Stimulated activated naive B cell treated with anti-CD40 and anti-IgM and Interleukin-4, amounts not matched to agents 10 μg/mL and 1 μg/mL and 100 μg/mL, for 72 hours (primary cell): ENCODE results near the gene LRRN2.

Source experiments
- ATAC-seq, 2 donors: fragments of 150-1000 bp; cut with Tn5 transposase; replicated peaks; 2 replicates each; pipeline ENCODE4 v1.10.0; 2021; ENCODE audit warnings: moderate library complexity in 1 of 2
- DNase-seq: peaks from one replicate; pipeline ENCODE4 v3.0.0; 2021
- H3K27ac Mint-ChIP-seq: one replicate; pipeline ENCODE4 v1.8.0; 2022; ENCODE audit warnings: mild to moderate bottlenecking, mixed read lengths
- H3K27me3 Mint-ChIP-seq, 2 donors: one replicate each; pipeline ENCODE4 v1.8.0; 2022; ENCODE audit warnings: mixed read lengths in 2 of 2
- H3K36me3 Mint-ChIP-seq, 2 donors: one replicate each; pipeline ENCODE4 v1.8.0; 2022; ENCODE audit warnings: mixed read lengths in 2 of 2, mild to moderate bottlenecking in 1 of 2
- H3K4me1 Mint-ChIP-seq, 2 donors: one replicate each; pipeline ENCODE4 v1.8.0; 2022; ENCODE audit warnings: mixed read lengths in 2 of 2, mild to moderate bottlenecking in 1 of 2
- H3K4me3 Mint-ChIP-seq, 2 donors: one replicate each; pipeline ENCODE4 v1.8.0; 2022; ENCODE audit warnings: mild to moderate bottlenecking in 2 of 2, mixed read lengths in 2 of 2, moderate library complexity in 1 of 2
- H3K9me3 Mint-ChIP-seq, 2 donors: one replicate each; pipeline ENCODE4 v1.8.0; 2022; ENCODE audit warnings: mixed read lengths in 2 of 2, mild to moderate bottlenecking in 1 of 2

The LRRN2 gene

DNA sequence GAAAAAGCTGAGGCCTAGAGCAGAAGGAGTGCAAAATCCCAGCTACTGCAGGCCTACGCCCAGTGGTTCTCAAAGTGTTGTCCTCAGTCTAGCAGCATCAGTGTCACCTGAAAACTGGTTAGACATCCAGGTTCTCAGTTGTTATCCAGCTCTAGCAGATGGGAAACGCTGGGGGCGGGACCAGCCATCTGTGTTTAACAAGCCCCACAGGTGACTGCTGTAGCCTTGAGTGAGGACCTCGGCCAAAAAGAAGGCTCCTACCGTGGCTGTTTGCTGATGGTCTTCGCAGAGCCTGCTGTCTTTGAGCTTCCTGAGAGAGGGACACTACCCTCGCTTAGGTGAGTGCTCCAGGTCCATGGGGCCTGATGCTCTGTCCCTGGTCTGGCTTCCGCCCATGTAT lies 69.7 kb downstream of the LRRN2 start:
- Mint-ChIP-seq H3K9me3 (no peaks in the 10 kb centered on the region), H3K27me3 (no peaks in the 10 kb centered on the region), H3K27ac (no peak overlapping the region), H3K4me3 (no peak overlapping the region), H3K36me3 (peaks cover 0 to 3% of the 10 kb centered on the region in 2 donors), H3K4me1 (no peaks in the 10 kb centered on the region)
- ATAC-seq = no peak
- DNase-seq = no peak

DNA sequence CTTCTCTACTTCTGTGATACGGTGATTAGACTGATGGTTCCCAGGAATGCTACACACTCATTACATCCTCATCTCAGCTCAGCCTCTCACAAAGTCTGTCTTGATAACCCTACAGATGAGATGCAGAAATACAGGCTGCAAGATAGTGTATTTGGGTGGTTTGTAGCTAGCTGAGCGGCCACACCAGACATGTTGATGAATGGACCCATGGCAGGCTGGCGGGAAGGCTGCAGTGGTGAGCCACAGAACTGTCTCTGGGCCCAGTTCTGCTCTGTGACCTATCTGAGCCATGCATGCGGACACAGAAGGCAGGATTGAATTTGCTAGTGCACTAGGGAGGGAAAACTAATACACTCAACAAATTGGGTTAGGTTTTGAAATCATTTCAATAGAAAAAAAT lies 71.9 kb downstream of the LRRN2 start:
- no peaks in the 10 kb centered on the region for H3K4me1 Mint-ChIP-seq
- no peak for DNase-seq
- H3K9me3 Mint-ChIP-seq = no peaks in the 10 kb centered on the region
- no peak overlapping the region for H3K27ac Mint-ChIP-seq
- no peak for ATAC-seq
- H3K27me3 Mint-ChIP-seq = no peaks in the 10 kb centered on the region
- H3K4me3 Mint-ChIP-seq = no peak overlapping the region
- H3K36me3 Mint-ChIP-seq = peaks cover 0 to 3% of the 10 kb centered on the region in 2 donors

DNA sequence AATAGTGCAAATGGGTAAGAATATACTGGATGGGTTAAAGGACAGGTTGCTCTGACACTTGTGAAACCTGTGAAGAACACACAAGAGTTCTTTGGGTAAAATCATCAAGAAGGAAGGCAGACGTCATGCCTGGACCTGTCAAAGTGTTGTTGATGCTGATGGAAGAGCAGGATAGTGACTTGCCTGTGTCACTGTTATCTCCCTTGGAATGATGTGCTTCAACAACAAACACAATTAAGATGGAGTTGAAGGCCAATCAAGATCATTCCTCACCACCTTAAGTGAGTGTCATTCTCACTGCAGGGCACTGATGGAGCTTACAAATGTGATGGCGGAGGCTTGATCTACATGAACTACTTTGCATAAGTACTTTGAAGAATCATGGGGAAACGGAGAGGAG lies 73.2 kb downstream of the LRRN2 start:
- Mint-ChIP-seq H3K27ac (no peak overlapping the region), H3K36me3 (peaks cover 0 to 3% of the 10 kb centered on the region in 2 donors), H3K27me3 (peaks cover 0 to 8% of the 10 kb centered on the region in 2 donors), H3K4me1 (no peaks in the 10 kb centered on the region), H3K9me3 (no peaks in the 10 kb centered on the region), H3K4me3 (no peak overlapping the region)
- DNase-seq (no peak), ATAC-seq (no peak)

DNA sequence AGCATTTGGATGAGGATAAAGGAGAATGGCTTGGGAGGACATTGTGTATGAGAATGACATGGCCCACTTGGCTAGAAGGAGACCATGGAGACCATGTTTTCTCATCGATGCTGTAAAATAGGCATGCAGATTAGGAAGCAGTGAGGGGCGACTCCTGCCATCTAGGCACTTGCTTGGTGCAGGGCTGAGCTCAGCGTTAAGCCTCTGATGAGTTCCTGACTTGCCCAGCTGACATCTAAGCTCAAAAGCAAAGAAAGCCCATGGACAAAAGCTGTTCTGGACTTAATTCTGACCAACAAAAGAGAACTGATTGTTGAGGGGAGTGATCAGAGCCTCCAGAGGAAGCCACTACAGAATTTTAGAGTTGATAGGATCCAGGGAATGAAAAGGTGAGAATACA lies 74.5 kb downstream of the LRRN2 start:
- H3K27me3 Mint-ChIP-seq = peaks cover 0 to 8% of the 10 kb centered on the region in 2 donors
- no peaks in the 10 kb centered on the region for H3K36me3 Mint-ChIP-seq
- no peak overlapping the region for H3K27ac Mint-ChIP-seq
- no peak for DNase-seq
- no peak overlapping the region for H3K4me3 Mint-ChIP-seq
- no peaks in the 10 kb centered on the region for H3K4me1 Mint-ChIP-seq
- no peaks in the 10 kb centered on the region for H3K9me3 Mint-ChIP-seq
- ATAC-seq = no peak

DNA sequence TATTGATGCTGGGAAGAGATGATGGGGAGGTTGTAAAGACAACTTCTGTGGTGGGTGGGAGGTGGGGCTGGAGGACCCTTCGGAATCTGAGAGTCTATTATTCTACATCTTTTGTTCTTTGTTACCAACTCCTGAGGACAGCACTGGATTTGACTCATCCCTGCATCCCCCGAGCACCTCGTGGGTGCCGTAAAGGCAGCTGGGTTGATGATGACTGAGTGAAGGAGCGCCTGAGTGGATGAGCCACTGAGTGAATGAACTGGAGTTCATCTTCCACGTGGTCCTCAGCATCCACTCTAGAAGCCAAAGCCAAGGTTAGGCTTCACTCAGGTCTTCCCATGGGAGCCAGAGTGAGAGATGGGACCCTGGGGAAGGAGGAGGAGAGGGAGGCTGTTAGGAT lies 77.6 kb downstream of the LRRN2 start:
- ATAC-seq = no peak
- Mint-ChIP-seq H3K36me3 (peaks cover 1 to 3% of the 10 kb centered on the region in 2 donors), H3K27ac (no peak overlapping the region), H3K4me3 (no peak overlapping the region), H3K9me3 (no peaks in the 10 kb centered on the region), H3K27me3 (peaks cover 0 to 8% of the 10 kb centered on the region in 2 donors), H3K4me1 (peaks cover 0 to 2% of the 10 kb centered on the region in 2 donors)
- no peak for DNase-seq

DNA sequence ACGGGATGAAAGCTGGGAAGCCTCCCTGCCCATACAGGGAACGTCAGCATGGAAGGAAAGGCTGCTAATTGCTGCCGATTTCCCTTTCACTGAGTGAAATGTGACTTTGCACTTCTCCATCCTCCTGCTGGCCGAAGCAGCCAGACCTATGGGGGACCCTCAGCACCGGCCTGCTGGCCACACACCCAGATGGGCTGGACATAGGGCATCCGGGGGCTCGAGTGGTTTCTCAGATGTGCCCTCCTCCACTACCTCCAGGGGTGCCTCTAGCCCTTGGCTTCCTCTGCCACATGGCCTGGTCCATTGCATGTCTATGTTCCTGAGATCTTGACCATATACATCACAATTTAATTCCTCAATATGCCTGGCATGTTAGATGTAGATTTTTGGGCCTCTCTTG lies 79.7 kb downstream of the LRRN2 start:
- H3K27me3 Mint-ChIP-seq = peaks cover 0 to 8% of the 10 kb centered on the region in 2 donors
- no peak for DNase-seq
- no peak for ATAC-seq
- H3K4me3 Mint-ChIP-seq = no peak overlapping the region
- peaks cover 3 to 5% of the 10 kb centered on the region in 2 donors for H3K36me3 Mint-ChIP-seq
- H3K9me3 Mint-ChIP-seq = no peaks in the 10 kb centered on the region
- H3K4me1 Mint-ChIP-seq = peaks cover 0 to 2% of the 10 kb centered on the region in 2 donors
- no peak overlapping the region for H3K27ac Mint-ChIP-seq

DNA sequence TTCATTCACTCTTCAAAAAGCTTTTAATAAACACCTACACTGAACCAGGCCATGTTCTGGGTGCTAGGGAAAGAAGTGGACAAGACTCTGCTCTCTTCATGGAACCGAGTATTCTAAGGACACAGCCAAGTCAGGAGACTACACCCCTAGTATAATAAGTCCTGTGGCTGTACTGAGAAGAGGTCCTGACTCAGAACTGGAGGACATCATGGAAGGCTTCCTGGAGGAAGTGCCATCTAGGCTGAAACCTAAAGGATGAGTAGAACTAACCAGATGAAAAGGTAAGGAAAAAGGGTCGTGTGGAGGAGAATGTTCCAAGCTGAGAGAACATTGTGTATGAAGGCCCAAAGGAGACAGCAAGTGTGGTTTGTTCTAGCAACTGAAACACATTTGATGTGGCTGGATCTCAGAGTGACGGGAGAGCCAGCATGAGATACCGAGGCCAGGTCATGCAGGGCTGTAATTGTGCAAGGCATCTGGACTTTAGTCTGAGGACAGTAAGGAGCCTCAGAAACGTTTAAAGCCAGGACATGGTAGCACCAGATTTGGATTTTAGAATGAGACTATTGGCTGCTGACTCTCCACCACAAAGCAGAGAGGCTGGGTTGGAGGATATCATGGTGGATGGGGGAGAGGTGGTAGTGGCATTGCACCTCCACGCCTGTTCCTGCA lies 82.5 kb downstream of the LRRN2 start:
- ATAC-seq = no peak
- H3K27ac Mint-ChIP-seq = no peak overlapping the region
- no peaks in the 10 kb centered on the region for H3K9me3 Mint-ChIP-seq

DNA sequence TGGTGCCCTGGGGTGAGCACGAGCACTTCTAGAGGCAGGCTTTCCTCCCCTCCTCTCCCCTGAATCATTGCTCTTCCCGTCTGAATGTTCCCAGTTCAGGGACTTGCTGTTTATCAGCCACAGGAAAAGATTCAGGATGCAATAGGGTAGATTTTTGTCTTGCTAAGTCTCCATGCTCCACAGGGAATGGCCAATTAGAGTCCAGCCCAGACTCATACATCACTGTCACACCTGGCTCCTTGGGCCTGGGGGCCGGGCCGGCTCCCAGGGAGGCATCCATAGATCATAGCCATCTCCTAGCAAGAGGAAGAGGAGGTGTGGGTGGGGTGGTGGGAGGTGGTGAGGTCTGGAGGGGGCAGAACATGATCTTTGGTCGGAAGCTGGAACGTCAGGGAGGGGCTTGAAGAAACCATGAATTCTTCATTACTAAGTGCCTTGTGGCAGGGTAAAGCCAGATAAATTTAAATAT lies 83.4 kb downstream of the LRRN2 start:
- peaks cover 0 to 7% of the 10 kb centered on the region in 2 donors for H3K4me1 Mint-ChIP-seq
- no peaks in the 10 kb centered on the region for H3K27me3 Mint-ChIP-seq
- no peak overlapping the region for H3K27ac Mint-ChIP-seq
- ATAC-seq (no peak), DNase-seq (no peak)
- peaks cover 5 to 9% of the 10 kb centered on the region in 2 donors for H3K36me3 Mint-ChIP-seq
- no peak overlapping the region for H3K4me3 Mint-ChIP-seq
- no peaks in the 10 kb centered on the region for H3K9me3 Mint-ChIP-seq

More for the DNA sequence above, 82.5 kb downstream of the LRRN2 start:
- peaks cover 5 to 7% of the 10 kb centered on the region in 2 donors for H3K36me3 Mint-ChIP-seq
- no peak overlapping the region for H3K4me3 Mint-ChIP-seq
- peaks cover 0 to 7% of the 10 kb centered on the region in 2 donors for H3K4me1 Mint-ChIP-seq
- no peak for DNase-seq
- H3K27me3 Mint-ChIP-seq = peaks cover 0 to 7% of the 10 kb centered on the region in 2 donors

DNA sequence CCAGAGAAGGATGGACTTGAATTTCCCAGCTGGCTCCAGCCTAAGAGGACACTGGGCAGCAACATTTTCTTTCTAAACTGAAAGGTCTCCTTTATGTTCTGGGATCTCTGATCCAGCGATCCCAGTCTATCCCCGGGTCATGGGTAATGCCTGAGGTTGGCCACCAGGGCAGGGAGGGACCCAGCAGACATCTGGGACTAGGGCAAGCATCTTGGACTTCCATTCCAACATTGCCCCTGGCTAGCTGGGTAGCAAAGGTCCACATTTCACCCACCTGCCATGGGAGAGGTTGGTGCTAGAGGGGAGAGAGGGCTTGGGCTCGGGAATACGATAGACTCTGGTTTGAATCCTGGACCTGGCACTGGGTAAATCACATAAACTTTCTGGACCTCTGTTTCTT lies 84.6 kb downstream of the LRRN2 start:
- Mint-ChIP-seq H3K27ac (no peak overlapping the region), H3K4me3 (no peak overlapping the region), H3K27me3 (no peaks in the 10 kb centered on the region), H3K9me3 (no peaks in the 10 kb centered on the region), H3K36me3 (peaks cover 10 to 15% of the 10 kb centered on the region in 2 donors), H3K4me1 (peaks cover 0 to 7% of the 10 kb centered on the region in 2 donors)
- DNase-seq (no peak), ATAC-seq (no peak)

DNA sequence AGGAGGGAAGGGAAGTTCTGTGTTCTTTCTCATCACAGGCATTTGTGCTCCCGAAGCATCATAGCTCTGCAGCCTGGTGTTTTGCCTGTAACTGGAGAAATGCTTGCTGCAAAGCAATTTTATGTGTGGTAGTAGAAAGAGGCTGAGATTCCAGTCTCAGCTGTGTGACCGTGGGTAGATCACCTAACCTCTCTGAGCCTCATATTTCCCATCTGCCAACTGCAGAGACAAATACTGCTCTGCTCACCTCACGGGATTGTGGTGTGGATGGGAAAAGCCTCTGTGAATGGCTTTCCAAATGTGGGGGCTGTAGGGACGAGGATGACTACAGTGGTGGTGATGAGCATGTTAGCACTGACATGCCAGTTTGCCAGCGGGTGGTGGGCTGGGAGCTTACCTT lies 85.3 kb downstream of the LRRN2 start:
- peaks cover 14 to 17% of the 10 kb centered on the region in 2 donors for H3K36me3 Mint-ChIP-seq
- no peak overlapping the region for H3K27ac Mint-ChIP-seq
- H3K9me3 Mint-ChIP-seq = no peaks in the 10 kb centered on the region
- no peaks in the 10 kb centered on the region for H3K27me3 Mint-ChIP-seq
- no peak for DNase-seq
- no peak for ATAC-seq
- H3K4me1 Mint-ChIP-seq = peaks cover 0 to 5% of the 10 kb centered on the region in 2 donors
- no peak overlapping the region for H3K4me3 Mint-ChIP-seq

DNA sequence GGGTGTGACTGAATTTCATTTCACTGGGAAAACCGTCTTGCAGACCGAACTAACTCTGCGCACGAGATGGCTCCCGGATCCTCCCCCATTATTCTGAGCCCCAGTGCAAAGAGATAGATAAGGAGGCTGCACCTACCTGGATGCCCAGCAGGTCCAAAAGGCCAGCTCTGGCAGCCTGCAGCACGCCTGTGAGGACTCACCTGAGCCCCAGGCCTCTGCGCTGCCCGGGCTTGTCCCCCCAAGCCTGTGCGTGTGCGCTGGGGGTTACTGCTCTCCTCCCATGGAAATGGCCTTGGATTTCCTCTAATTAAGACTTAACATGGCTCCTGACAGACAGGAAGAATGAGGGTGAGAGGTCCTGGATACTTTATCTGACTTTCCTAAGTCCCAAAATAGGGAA lies 85.9 kb downstream of the LRRN2 start:
- H3K27me3 Mint-ChIP-seq = no peaks in the 10 kb centered on the region
- no peaks in the 10 kb centered on the region for H3K9me3 Mint-ChIP-seq
- ATAC-seq (no peak), DNase-seq (no peak)
- no peak overlapping the region for H3K27ac Mint-ChIP-seq
- H3K4me3 Mint-ChIP-seq = no peak overlapping the region
- peaks cover 14 to 17% of the 10 kb centered on the region in 2 donors for H3K36me3 Mint-ChIP-seq
- peaks cover 0 to 5% of the 10 kb centered on the region in 2 donors for H3K4me1 Mint-ChIP-seq

DNA sequence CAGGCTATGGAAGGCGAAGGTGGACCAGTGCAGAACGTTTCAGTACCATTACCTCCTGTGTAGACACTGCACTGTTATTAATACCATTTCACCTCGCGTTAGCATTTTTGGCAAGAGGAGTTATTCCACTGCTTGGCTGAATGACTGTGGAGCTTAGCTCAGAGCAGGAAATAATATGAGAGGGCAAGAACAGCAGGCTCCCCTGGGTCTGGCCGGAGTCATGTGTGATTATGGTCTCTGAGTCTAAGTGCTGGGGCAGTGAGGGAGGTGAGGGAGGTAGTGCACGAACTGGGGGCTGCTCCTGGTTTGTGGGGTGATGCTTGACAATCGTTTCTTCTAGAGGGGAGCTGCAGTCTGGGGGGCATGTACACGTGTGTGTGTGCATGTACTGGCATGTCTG lies 86.4 kb downstream of the LRRN2 start:
- Mint-ChIP-seq H3K4me3 (no peak overlapping the region), H3K4me1 (peaks cover 0 to 5% of the 10 kb centered on the region in 2 donors), H3K36me3 (peaks cover 14 to 17% of the 10 kb centered on the region in 2 donors), H3K27me3 (no peaks in the 10 kb centered on the region), H3K9me3 (no peaks in the 10 kb centered on the region), H3K27ac (no peak overlapping the region)
- ATAC-seq (no peak), DNase-seq (no peak)

DNA sequence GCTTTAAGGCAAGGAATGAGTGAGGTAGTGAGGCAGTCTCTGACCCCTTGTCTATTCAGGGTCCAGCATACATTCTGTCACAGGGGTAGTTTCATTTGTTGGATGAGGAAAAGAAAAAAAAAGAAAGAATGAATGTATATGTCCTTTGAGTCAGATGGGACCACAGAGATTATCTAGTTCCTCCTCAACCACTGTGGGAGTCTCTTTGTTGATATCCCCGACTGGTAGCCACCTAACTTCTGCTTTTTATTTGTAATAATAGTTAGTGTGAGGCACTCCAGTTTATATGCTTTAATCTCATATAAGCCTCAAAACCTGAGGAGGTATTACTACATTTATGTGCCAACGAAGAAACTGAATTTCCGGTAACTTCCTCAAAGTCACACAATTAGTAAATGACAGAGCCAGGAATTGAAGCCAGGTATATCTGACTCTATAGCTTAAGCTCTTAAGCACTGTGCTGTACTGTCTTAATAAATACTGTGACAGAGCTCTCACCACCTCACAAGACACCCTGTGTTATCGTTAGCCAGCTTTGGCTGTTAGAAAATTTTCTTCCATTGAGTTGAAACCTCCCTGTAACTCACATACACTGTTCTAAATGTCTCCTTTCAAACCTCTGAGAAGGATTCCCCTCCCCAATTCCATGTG lies 87.1 kb downstream of the LRRN2 start:
- Mint-ChIP-seq H3K27me3 (no peaks in the 10 kb centered on the region), H3K36me3 (peaks cover 14 to 17% of the 10 kb centered on the region in 2 donors), H3K27ac (no peak overlapping the region), H3K4me1 (peaks cover 0 to 5% of the 10 kb centered on the region in 2 donors), H3K9me3 (no peaks in the 10 kb centered on the region), H3K4me3 (no peak overlapping the region)
- ATAC-seq = peak; percentile 97 to 98
- no peak for DNase-seq

DNA sequence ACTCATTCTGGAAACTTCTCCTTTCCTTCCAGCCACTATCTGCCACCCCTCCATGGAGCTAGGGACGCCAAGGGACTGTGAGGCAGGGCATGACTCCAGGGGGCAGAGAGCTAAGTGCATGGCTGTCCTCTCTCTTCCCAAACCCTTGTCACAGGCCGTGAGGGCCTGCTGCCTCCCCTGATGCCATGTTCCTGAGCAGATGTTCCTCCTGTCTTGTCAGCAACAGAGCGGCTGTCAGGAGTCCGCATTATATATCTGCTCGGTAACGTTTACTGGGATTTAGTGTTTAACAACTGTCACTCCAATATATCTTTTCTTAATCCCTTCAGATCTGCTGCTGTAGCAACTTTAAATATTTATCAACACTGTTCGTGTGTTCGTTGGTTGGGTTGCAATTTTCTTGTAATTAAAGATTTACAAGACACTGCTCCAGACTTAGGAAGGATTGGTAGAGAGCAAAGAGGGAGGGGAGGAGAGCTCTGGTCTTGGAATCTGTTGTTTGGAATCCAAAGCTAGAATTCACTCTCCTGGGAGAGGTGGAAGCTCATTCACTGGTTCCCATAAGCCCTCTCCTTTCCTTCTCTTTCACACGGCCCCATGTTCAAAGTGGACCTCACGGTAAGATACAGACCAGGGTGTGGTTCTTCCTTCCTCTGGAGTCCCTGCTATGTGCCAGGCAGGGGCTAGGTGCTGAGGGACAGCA lies 93.1 kb downstream of the LRRN2 start:
- Mint-ChIP-seq H3K4me3 (no peak overlapping the region), H3K4me1 (peaks cover 0 to 6% of the 10 kb centered on the region in 2 donors), H3K27me3 (no peaks in the 10 kb centered on the region), H3K36me3 (peaks cover 8 to 13% of the 10 kb centered on the region in 2 donors), H3K27ac (no peak overlapping the region), H3K9me3 (no peaks in the 10 kb centered on the region)
- ATAC-seq (no peak), DNase-seq (no peak)
